Subcutaneous abdominal adipose tissue (tissue), 5 donors: ENCODE measurements around the gene RASSF4.

Experiments
- H3K27ac ChIP-seq: one replicate; pipeline ENCODE4 v1.7.0; 2013; ENCODE audit warnings: low read depth, mild to moderate bottlenecking, inconsistent platforms, low read length, moderate library complexity
- H3K27me3 ChIP-seq, 5 donors: one replicate each; pipeline ENCODE4 v1.7.0; 2013; ENCODE audit warnings: low read length in 5 of 5, inconsistent platforms in 1 of 5; ENCODE audit not compliant: control insufficient read depth in 5 of 5, insufficient read depth in 4 of 5
- H3K36me3 ChIP-seq, 5 donors: one replicate each; pipeline ENCODE4 v1.7.0; 2013; ENCODE audit warnings: low read length in 5 of 5; ENCODE audit not compliant: control insufficient read depth in 5 of 5, insufficient read depth in 5 of 5
- H3K4me1 ChIP-seq, 5 donors: one replicate each; pipeline ENCODE4 v1.7.0; 2013; ENCODE audit warnings: low read length in 5 of 5, mild to moderate bottlenecking in 3 of 5, moderate library complexity in 1 of 5; ENCODE audit not compliant: control insufficient read depth in 5 of 5, insufficient read depth in 5 of 5
- H3K4me3 ChIP-seq, 5 donors: one replicate each; pipeline ENCODE4 v1.7.0; 2013; ENCODE audit warnings: low read length in 5 of 5, low read depth in 1 of 5
- H3K9ac ChIP-seq, 5 donors: one replicate each; pipeline ENCODE4 v1.7.0; 2013; ENCODE audit warnings: low read length in 5 of 5, mild to moderate bottlenecking in 4 of 5, moderate library complexity in 3 of 5
- H3K9me3 ChIP-seq, 5 donors: one replicate each; pipeline ENCODE4 v1.7.0; 2013; ENCODE audit warnings: low read length in 5 of 5; ENCODE audit not compliant: control insufficient read depth in 5 of 5
- donor health status: healthy.
- donor health status: healthy.
- donor health status: healthy.
- donor health status: healthy.
- donor health status: healthy.

Gene RASSF4

DNA sequence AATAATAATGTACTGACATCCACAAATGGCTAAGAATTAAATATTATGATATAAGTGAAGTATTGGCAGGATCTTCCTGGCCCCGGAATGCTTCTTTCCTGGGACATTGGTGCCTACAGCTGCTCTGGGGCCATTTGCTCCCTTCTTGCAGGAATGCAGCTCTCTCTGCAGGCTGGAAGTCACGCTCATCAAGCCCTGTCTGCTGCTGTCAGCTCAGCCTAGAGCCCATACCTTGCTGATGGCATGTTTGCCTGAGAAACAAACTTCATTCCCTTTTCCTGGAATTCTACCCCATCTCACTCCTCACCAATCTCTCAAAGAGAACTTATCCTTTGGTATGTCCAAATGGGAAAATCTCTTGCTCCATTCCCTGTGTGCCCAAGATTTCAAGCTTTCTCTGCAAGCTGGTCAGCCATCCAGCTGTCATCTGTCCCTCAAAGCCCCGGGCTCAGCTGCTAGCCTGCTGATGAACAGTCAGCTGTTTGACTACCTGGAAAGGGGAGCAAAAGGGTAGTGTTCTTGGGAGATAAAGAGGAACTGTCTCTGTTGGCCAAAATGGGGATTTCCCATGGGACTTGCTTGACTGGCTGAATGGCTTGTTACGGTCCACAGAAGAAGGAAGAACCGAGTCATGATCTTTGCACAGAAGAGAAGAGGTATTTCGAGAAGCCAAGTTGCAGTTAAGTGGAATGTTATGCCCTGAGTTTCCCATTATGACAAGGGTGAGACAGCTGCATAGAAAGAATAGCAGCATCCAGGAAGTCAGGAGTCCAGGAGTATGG lies 12.0 kb upstream of the RASSF4 start:
- Histone ChIP-seq H3K4me1 (peaks cover 0 to 55% (median 42%) of the 10 kb centered on the region in 5 donors), H3K27me3 (no peaks in the 10 kb centered on the region), H3K9ac (no peak overlapping the region), H3K36me3 (peaks cover 0 to 4% (median 0%) of the 10 kb centered on the region in 5 donors), H3K27ac (no peak overlapping the region), H3K4me3 (no peak overlapping the region), H3K9me3 (peaks cover 0 to 7% (median 5%) of the 10 kb centered on the region in 5 donors)

DNA sequence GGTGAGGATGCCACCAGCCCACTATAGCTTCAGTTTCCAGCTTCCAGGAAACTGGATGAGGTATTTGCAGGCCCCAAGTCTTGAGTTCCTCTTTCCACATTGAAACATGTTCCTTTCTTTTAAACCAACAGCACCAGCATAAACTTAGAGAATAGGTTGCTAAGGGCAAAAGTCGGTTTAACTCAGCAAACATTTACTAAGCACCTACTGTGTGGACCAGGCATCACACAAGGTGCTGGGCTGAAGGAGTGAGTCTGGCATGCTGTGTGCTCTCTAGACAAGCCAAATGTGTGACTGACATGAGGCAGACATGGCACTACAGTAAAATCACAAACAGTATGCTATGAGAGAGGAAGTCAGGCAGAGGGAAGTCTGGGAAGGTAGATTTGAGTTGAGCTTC lies 11.0 kb upstream of the RASSF4 start:
- Histone ChIP-seq H3K4me1 (peaks cover 0 to 61% (median 48%) of the 10 kb centered on the region in 5 donors), H3K27ac (no peak overlapping the region)

GRCh38 chr10:44949127-44949802 lies 10.3 kb upstream of the RASSF4 start:
- Histone ChIP-seq H3K9ac (no peak overlapping the region), H3K27ac (no peak overlapping the region)

More for the DNA sequence above, 11.0 kb upstream of the RASSF4 start:
- Histone ChIP-seq H3K36me3 (peaks cover 0 to 7% (median 0%) of the 10 kb centered on the region in 5 donors), H3K9me3 (peaks cover 0 to 7% (median 5%) of the 10 kb centered on the region in 5 donors), H3K27me3 (no peaks in the 10 kb centered on the region), H3K9ac (no peak overlapping the region), H3K4me3 (no peak overlapping the region)

DNA sequence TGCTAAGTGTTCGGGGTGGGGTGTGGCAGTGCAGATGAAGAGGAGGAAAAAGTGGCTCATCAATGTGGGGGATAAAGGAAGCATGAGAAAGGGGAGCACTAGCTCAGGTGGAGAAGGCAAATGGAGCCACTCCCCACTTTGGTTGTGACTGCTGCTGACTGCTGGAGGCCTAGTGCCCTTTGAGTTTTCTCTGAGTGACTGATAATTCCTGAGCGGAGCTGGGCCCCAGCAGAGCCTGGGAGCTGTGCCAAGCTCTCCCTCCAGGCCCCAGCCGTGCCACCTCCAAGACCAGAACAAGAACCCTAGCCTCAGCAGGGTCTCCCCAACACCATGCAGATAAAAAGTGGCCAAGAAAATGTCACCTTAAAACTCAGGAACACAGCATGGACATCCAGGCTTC lies 9.7 kb upstream of the RASSF4 start:
- peaks cover 0 to 14% (median 2%) of the 10 kb centered on the region in 5 donors for H3K36me3 ChIP-seq
- no peak overlapping the region for H3K27ac ChIP-seq
- no peaks in the 10 kb centered on the region for H3K27me3 ChIP-seq
- H3K4me1 ChIP-seq = peaks cover 0 to 61% (median 48%) of the 10 kb centered on the region in 5 donors
- H3K9ac ChIP-seq = no peak overlapping the region
- H3K4me3 ChIP-seq = no peak overlapping the region
- H3K9me3 ChIP-seq = no peaks in the 10 kb centered on the region

More at GRCh38 chr10:44949127-44949802, 10.3 kb upstream of the RASSF4 start:
- Histone ChIP-seq H3K27me3 (no peaks in the 10 kb centered on the region), H3K9me3 (peaks cover 0 to 5% (median 2%) of the 10 kb centered on the region in 5 donors), H3K4me3 (no peak overlapping the region), H3K36me3 (peaks cover 0 to 13% (median 2%) of the 10 kb centered on the region in 5 donors), H3K4me1 (peaks cover 0 to 61% (median 48%) of the 10 kb centered on the region in 5 donors)

- no peak overlapping the region for H3K27ac ChIP-seq
- H3K36me3 ChIP-seq = peaks cover 0 to 16% (median 2%) of the 10 kb centered on the region in 5 donors
- no peaks in the 10 kb centered on the region for H3K27me3 ChIP-seq
- no peaks in the 10 kb centered on the region for H3K9me3 ChIP-seq
- peaks cover 2 to 64% (median 49%) of the 10 kb centered on the region in 5 donors for H3K4me1 ChIP-seq
- H3K4me3 ChIP-seq = no peak overlapping the region
- no peak overlapping the region for H3K9ac ChIP-seq
These were observed 9.0 kb upstream of the RASSF4 start for GRCh38 chr10:44950326-44951225.

GRCh38 chr10:44951576-44952226 lies 7.9 kb upstream of the RASSF4 start:
- Histone ChIP-seq H3K4me1 (peaks cover 2 to 62% (median 47%) of the 10 kb centered on the region in 5 donors), H3K4me3 (no peak overlapping the region), H3K27me3 (no peaks in the 10 kb centered on the region), H3K9ac (no peak overlapping the region), H3K27ac (no peak overlapping the region), H3K36me3 (peaks cover 0 to 25% (median 4%) of the 10 kb centered on the region in 5 donors), H3K9me3 (peaks cover 0 to 2% (median under 1%) of the 10 kb centered on the region in 5 donors)

- Histone ChIP-seq H3K27me3 (no peaks in the 10 kb centered on the region), H3K4me1 (peaks cover 2 to 62% (median 48%) of the 10 kb centered on the region in 5 donors), H3K27ac (no peak overlapping the region)
These were observed 6.8 kb upstream of the RASSF4 start for GRCh38 chr10:44952779-44953231.

GRCh38 chr10:44954042-44954441 lies 5.6 kb upstream of the RASSF4 start:
- peaks cover 2 to 62% (median 49%) of the 10 kb centered on the region in 5 donors for H3K4me1 ChIP-seq
- peaks cover 0 to 27% (median 6%) of the 10 kb centered on the region in 5 donors for H3K36me3 ChIP-seq
- H3K27ac ChIP-seq = no peak overlapping the region

More at GRCh38 chr10:44952779-44953231, 6.8 kb upstream of the RASSF4 start:
- Histone ChIP-seq H3K9ac (no peak overlapping the region), H3K4me3 (no peak overlapping the region), H3K9me3 (peaks cover 0 to 4% (median 3%) of the 10 kb centered on the region in 5 donors), H3K36me3 (peaks cover 0 to 27% (median 6%) of the 10 kb centered on the region in 5 donors)

DNA sequence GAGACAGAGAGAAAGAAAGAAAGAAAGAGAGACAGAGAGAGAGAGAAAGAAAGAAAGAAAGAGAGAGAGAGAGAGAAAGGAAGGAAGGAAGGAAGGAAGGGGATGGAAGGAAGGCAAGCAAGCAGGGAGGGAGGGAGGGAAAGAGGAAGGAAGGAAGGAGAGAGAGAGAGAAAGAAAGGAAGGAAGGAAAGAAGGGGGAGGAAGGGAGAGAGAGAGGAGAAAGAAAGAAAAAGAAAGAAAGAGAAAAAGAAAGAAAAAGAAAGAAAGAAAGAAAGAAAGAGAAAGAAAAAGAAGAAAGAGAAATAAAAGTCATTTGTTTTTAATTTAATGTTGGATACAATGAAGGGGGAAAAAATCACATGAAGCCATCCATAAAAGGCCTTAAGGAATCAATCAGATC lies 4.6 kb upstream of the RASSF4 start:
- no peaks in the 10 kb centered on the region for H3K27me3 ChIP-seq
- H3K4me1 ChIP-seq = peaks cover 2 to 59% (median 52%) of the 10 kb centered on the region in 5 donors
- peaks cover 0 to 4% (median 3%) of the 10 kb centered on the region in 5 donors for H3K9me3 ChIP-seq
- H3K27ac ChIP-seq = peak overlapping the region; percentile 77
- no peak overlapping the region for H3K9ac ChIP-seq
- peaks cover 0 to 27% (median 6%) of the 10 kb centered on the region in 5 donors for H3K36me3 ChIP-seq
- no peak overlapping the region for H3K4me3 ChIP-seq

More at GRCh38 chr10:44954042-44954441, 5.6 kb upstream of the RASSF4 start:
- H3K9ac ChIP-seq = no peak overlapping the region
- no peak overlapping the region for H3K4me3 ChIP-seq
- H3K27me3 ChIP-seq = no peaks in the 10 kb centered on the region
- H3K9me3 ChIP-seq = peaks cover 0 to 4% (median 3%) of the 10 kb centered on the region in 5 donors
